IMR-90 (cell line): ENCODE measurements around the gene NMRK1. TPM values are rescaled to one million over a fixed set of nuclear protein-coding genes. Genes with fewer than 3 reads are reported as not detected.

ENCODE experiments used
- ATAC-seq: fragments of 200-7000 bp; cut with Tn5 transposase; 2 replicates; pipeline ENCODE4 v1.9.1; 2020; ENCODE audit warnings: low read depth, mild to moderate bottlenecking, moderate library complexity
- BruUV-seq: library from RNA; stranded (reverse); fragments of 400-500 nt; replicated peaks from 2 replicates; lab custom pipeline; 2021; lab: Mats Ljungman, UMichigan
- CTCF ChIA-PET: fragments of 300-600 bp; formaldehyde crosslinking; extraction: SDS; loops from one replicate; lab custom pipeline; 2021; ENCODE audit warnings: antibody characterized with exemption; lab: Yijun Ruan, JAX
- POLR2A ChIA-PET: fragments of 300-600 bp; sonication (Branson Sonifier 250); formaldehyde crosslinking; loops from one replicate; lab custom pipeline; 2022; ENCODE audit warnings: antibody characterized with exemption; ENCODE audit not compliant: unreplicated experiment; lab: Charles Lee
- DNase-seq: peaks from one replicate; pipeline ENCODE4 v3.0.0; 2013
- H2AFZ ChIP-seq: replicated peaks from 2 replicates; pipeline ENCODE3; 2013; ENCODE audit warnings: low read length, mild to moderate bottlenecking; ENCODE audit not compliant: poor library complexity
- H2AK5ac ChIP-seq: 2 replicates; pipeline ENCODE4 v1.6.1; 2013; ENCODE audit warnings: low read depth, low read length, inconsistent platforms
- H2AK9ac ChIP-seq: replicated peaks from 2 replicates; pipeline ENCODE3; 2013; ENCODE audit warnings: mild to moderate bottlenecking, low read depth, low read length, moderate library complexity; ENCODE audit not compliant: poor library complexity
- H2BK120ac ChIP-seq: 2 replicates; pipeline ENCODE4 v1.6.1; 2013; ENCODE audit warnings: low read depth, low read length, inconsistent platforms
- H2BK15ac ChIP-seq: 3 replicates; pipeline ENCODE4 v1.6.1; 2013; ENCODE audit warnings: low read depth, low read length, inconsistent platforms
- H2BK20ac ChIP-seq: 2 replicates; pipeline ENCODE4 v1.6.1; 2013; ENCODE audit warnings: low read depth, mild to moderate bottlenecking, inconsistent platforms, low read length, moderate library complexity
- H2BK5ac ChIP-seq: 2 replicates; pipeline ENCODE4 v1.6.1; 2013; ENCODE audit warnings: mild to moderate bottlenecking, low read depth, low read length, inconsistent platforms; ENCODE audit not compliant: poor library complexity, severe bottlenecking
- H3K14ac ChIP-seq: replicated peaks from 2 replicates; pipeline ENCODE4 v1.6.1; 2013; ENCODE audit warnings: low read depth, low read length, inconsistent platforms
- H3K18ac ChIP-seq: 2 replicates; pipeline ENCODE4 v1.6.1; 2013; ENCODE audit warnings: low read depth, low read length, control low read depth
- H3K23ac ChIP-seq: 2 replicates; pipeline ENCODE4 v1.6.1; 2013; ENCODE audit warnings: low read depth, low read length, inconsistent platforms
- H3K27ac ChIP-seq: 2 replicates; pipeline ENCODE4 v1.5.1; 2013; ENCODE audit warnings: mild to moderate bottlenecking, control low read depth, low read length; ENCODE audit not compliant: insufficient read depth
- H3K27me3 ChIP-seq: 2 replicates; pipeline ENCODE4 v1.6.1; 2013; ENCODE audit warnings: low read length; ENCODE audit not compliant: control insufficient read depth, insufficient read depth
- H3K36me3 ChIP-seq: 2 replicates; pipeline ENCODE4 v1.6.1; 2013; ENCODE audit warnings: low read length, mixed read lengths; ENCODE audit not compliant: control insufficient read depth, insufficient read depth
- H3K4ac ChIP-seq: 2 replicates; pipeline ENCODE4 v1.6.1; 2013; ENCODE audit warnings: low read depth, low read length, inconsistent platforms
- H3K4me1 ChIP-seq: 2 replicates; pipeline ENCODE4 v1.6.1; 2013; ENCODE audit warnings: low read length, mixed read lengths; ENCODE audit not compliant: control insufficient read depth, insufficient read depth
- H3K4me2 ChIP-seq: 2 replicates; pipeline ENCODE4 v1.6.1; 2013; ENCODE audit warnings: low read depth, mild to moderate bottlenecking, control low read depth, low read length, moderate library complexity
- H3K4me3 ChIP-seq: 2 replicates; pipeline ENCODE4 v1.5.1; 2013; ENCODE audit warnings: low read depth, mild to moderate bottlenecking, control low read depth, low read length, moderate library complexity; ENCODE audit not compliant: insufficient read depth
- H3K56ac ChIP-seq: 2 replicates; pipeline ENCODE4 v1.6.1; 2013; ENCODE audit warnings: low read length, inconsistent platforms; ENCODE audit not compliant: insufficient read depth; ENCODE audit errors: extremely low read depth
- H3K79me1 ChIP-seq, 2 experiments: 2 replicates each; pipeline ENCODE4 v1.6.1; 2013; ENCODE audit warnings: low read length in 2 of 2, inconsistent platforms in 1 of 2, low read depth in 1 of 2
- H3K9ac ChIP-seq: 2 replicates; pipeline ENCODE4 v1.6.1; 2013; ENCODE audit warnings: low read depth, low read length, control low read depth
- H3K9me1 ChIP-seq: 2 replicates; pipeline ENCODE4 v1.6.1; 2013; ENCODE audit warnings: low read length, inconsistent platforms; ENCODE audit not compliant: insufficient read depth
- H3K9me3 ChIP-seq: 2 replicates; pipeline ENCODE4 v1.6.1; 2013; ENCODE audit warnings: low read length; ENCODE audit not compliant: control insufficient read depth, insufficient read depth
- H4K20me1 ChIP-seq: 2 replicates; pipeline ENCODE4 v1.6.1; 2013; ENCODE audit warnings: low read length, inconsistent platforms; ENCODE audit not compliant: insufficient read depth
- H4K5ac ChIP-seq: 2 replicates; pipeline ENCODE4 v1.6.1; 2013; ENCODE audit warnings: mild to moderate bottlenecking, low read depth, low read length, control low read depth
- H4K8ac ChIP-seq, 2 experiments: 2 replicates each; pipeline ENCODE4 v1.6.1; 2013; ENCODE audit warnings: low read depth in 2 of 2, low read length in 2 of 2, control low read depth in 1 of 2, inconsistent platforms in 1 of 2
- H4K91ac ChIP-seq: 2 replicates; pipeline ENCODE4 v1.6.1; 2013; ENCODE audit warnings: low read depth, low read length, inconsistent platforms; ENCODE audit not compliant: insufficient read depth
- BHLHE40 ChIP-seq: fragments of 150-350 bp; IDR thresholded peaks from 2 replicates; pipeline ENCODE4 v1.6.1; 2016; ENCODE audit warnings: mild to moderate bottlenecking, low read depth, low read length
- CEBPB ChIP-seq: IDR thresholded peaks from 2 replicates; pipeline ENCODE4 v1.6.1; 2012; ENCODE audit warnings: low read depth, low read length, improper control_type of control experiment
- FOS ChIP-seq: fragments of 150-350 bp; IDR thresholded peaks from 2 replicates; pipeline ENCODE4 v1.6.1; 2016; ENCODE audit warnings: low read depth, low read length
- MAZ ChIP-seq: IDR thresholded peaks from 2 replicates; pipeline ENCODE4 v1.6.1; 2012; ENCODE audit warnings: low read depth, mild to moderate bottlenecking, low read length, improper control_type of control experiment, moderate library complexity, borderline replicate concordance
- NFE2L2 ChIP-seq: fragments of 150-350 bp; IDR thresholded peaks from 2 replicates; pipeline ENCODE4 v1.6.1; 2016; ENCODE audit warnings: low read depth, mild to moderate bottlenecking, low read length
- RAD21 ChIP-seq: IDR thresholded peaks from 2 replicates; pipeline ENCODE4 v1.6.1; 2012; ENCODE audit warnings: low read length, improper control_type of control experiment
- RFX5 ChIP-seq: IDR thresholded peaks from 2 replicates; pipeline ENCODE4 v1.8.0; 2012; ENCODE audit warnings: low read depth, mild to moderate bottlenecking, low read length, moderate library complexity
- WGBS, 2 experiments: methylation state at CpG; one replicate each; pipeline versions ENCODE4 v1.1.5 to v1.1.7; 2013; ENCODE audit warnings: missing lambda C conversion rate in 2 of 2; ENCODE audit not compliant: insufficient read length in 1 of 2; ENCODE audit errors: extremely low coverage in 2 of 2; 5-methylcytosine and 5-hydroxymethylcytosine counted together
- dilution Hi-C: fragments of 300-500 bp; cut with HindIII; formaldehyde crosslinking; loops from one replicate; pipeline ENCODE4 v1.14.3; 2018; ENCODE audit warnings: low sequenced_read_pairs; ENCODE audit not compliant: unreplicated experiment
- in situ Hi-C: fragments of 300-500 bp; cut with MboI; formaldehyde crosslinking; loops from 3 replicates; pipeline ENCODE4 v1.14.3; 2019; ENCODE audit warnings: low sequenced_read_pairs, inconsistent platforms, mixed read lengths
- intact Hi-C: fragments of 100-400 bp; cut with micrococcal nuclease; formaldehyde crosslinking; loops from 2 replicates; pipeline ENCODE4 v1.10.0; 2022
- polyA plus RNA-seq, 3 experiments: library from polyadenylated mRNA; depleted of rRNA; stranded (reverse); fragments of >200 nt; gene quantifications; 2 replicates each; pipeline ENCODE4 v1.2.3, GENCODE V29; 2012; ENCODE audit warnings: low replicate concordance in 1 of 3
- total RNA-seq: library from RNA; depleted of rRNA; stranded (reverse); fragments of >200 nt; gene quantifications from 2 replicates; pipeline ENCODE4 v1.2.3, GENCODE V29; 2012
- TF ChIP-seq, protein P1 (sequence below): conservative IDR thresholded peaks from 2 replicates; pipeline ENCODE4 v1.5.1; 2012; ENCODE audit warnings: mild to moderate bottlenecking, low read depth, low read length, improper control_type of control experiment

The NMRK1 gene
- total and polyA plus RNA-seq, 2 of the 4 experiments (the other 2 are of a cell fraction): 5.7 to 5.9 TPM

DNA sequence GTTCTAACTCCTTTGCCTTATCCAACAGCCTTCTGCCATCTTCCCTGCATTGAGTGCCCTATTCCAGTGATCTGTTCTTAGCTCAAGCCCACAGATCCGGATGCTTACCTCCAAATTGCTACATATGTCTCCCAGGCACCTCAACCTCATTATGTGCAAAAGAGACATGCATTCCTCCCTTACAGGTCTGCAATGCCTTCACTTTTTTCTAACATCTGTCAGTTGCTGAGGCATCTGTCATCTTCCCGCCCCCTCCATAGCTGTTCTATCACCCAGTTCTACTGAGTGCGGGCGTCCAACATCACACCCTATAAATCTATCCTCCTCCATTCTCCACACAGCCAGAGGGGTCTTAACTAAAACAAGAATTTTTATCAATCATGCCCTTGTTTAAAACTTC lies 20.1 kb downstream of the NMRK1 start:
- intact Hi-C loops (no loop called here), in situ Hi-C loops (no loop called here), dilution Hi-C loops (no loop called here)
- Histone ChIP-seq H3K18ac (no peak overlapping the region), H3K14ac (no peak overlapping the region), H4K5ac (no peak overlapping the region), H2BK15ac (no peak overlapping the region), H2BK120ac (no peak overlapping the region), H3K56ac (no peak overlapping the region), H4K20me1 (no peaks in the 10 kb centered on the region), H3K23ac (no peak overlapping the region), H3K4me1 (peaks cover 5% of the 10 kb centered on the region), H3K36me3 (no peaks in the 10 kb centered on the region), H3K4me2 (no peak overlapping the region), H3K79me1 (no peaks in the 10 kb centered on the region), H2AFZ (no peak overlapping the region), H3K27ac (no peak overlapping the region), H4K91ac (no peak overlapping the region), H3K9ac (no peak overlapping the region), H2BK20ac (no peak overlapping the region), H4K8ac (no peak overlapping the region), H2BK5ac (no peak overlapping the region), H3K27me3 (no peaks in the 10 kb centered on the region), H3K9me3 (no peaks in the 10 kb centered on the region), H3K9me1 (no peaks in the 10 kb centered on the region), H2AK9ac (no peak overlapping the region), H2AK5ac (no peak overlapping the region), H3K4me3 (no peak overlapping the region), H3K4ac (no peak overlapping the region)
- ATAC-seq: no peak
- ChIA-PET POLR2A (no interaction called here), CTCF (interaction anchor here (1.6 kb wide), 1 partner anchor 10 kb away, joined by 3 read pairs; no protein-coding TSS in a partner anchor)
- no peak for DNase-seq
- no peak for TF ChIP-seq RAD21
- TF ChIP-seq, protein P1, sequence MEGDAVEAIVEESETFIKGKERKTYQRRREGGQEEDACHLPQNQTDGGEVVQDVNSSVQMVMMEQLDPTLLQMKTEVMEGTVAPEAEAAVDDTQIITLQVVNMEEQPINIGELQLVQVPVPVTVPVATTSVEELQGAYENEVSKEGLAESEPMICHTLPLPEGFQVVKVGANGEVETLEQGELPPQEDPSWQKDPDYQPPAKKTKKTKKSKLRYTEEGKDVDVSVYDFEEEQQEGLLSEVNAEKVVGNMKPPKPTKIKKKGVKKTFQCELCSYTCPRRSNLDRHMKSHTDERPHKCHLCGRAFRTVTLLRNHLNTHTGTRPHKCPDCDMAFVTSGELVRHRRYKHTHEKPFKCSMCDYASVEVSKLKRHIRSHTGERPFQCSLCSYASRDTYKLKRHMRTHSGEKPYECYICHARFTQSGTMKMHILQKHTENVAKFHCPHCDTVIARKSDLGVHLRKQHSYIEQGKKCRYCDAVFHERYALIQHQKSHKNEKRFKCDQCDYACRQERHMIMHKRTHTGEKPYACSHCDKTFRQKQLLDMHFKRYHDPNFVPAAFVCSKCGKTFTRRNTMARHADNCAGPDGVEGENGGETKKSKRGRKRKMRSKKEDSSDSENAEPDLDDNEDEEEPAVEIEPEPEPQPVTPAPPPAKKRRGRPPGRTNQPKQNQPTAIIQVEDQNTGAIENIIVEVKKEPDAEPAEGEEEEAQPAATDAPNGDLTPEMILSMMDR: no peak
- TF ChIP-seq RFX5: no peak
- no peak for TF ChIP-seq FOS
- no peak for TF ChIP-seq BHLHE40
- no peak for TF ChIP-seq CEBPB
- no peak for TF ChIP-seq MAZ
- TF ChIP-seq NFE2L2: no peak
- no TSS peak for BruUV-seq
- 69% methylated on average over 2 of the region's 4 CpGs; no CpG with 5 or more reads in 1 of the 2 experiments for WGBS, 2 experiments
